Measurements from ENCODE around the gene LOX.

Gene LOX

GRCh38 chr5:122120493-122120892, 42.4 kb upstream of the LOX start:
- DNase-seq (ENCODE audit: low read depth) = no peak
- TF ChIP-seq, protein P1, sequence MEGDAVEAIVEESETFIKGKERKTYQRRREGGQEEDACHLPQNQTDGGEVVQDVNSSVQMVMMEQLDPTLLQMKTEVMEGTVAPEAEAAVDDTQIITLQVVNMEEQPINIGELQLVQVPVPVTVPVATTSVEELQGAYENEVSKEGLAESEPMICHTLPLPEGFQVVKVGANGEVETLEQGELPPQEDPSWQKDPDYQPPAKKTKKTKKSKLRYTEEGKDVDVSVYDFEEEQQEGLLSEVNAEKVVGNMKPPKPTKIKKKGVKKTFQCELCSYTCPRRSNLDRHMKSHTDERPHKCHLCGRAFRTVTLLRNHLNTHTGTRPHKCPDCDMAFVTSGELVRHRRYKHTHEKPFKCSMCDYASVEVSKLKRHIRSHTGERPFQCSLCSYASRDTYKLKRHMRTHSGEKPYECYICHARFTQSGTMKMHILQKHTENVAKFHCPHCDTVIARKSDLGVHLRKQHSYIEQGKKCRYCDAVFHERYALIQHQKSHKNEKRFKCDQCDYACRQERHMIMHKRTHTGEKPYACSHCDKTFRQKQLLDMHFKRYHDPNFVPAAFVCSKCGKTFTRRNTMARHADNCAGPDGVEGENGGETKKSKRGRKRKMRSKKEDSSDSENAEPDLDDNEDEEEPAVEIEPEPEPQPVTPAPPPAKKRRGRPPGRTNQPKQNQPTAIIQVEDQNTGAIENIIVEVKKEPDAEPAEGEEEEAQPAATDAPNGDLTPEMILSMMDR (IDR thresholded peaks at IDR 0.05; ENCODE audit: low read length, missing control alignments) = no peak
- H3K4me3 ChIP-seq (replicated peaks; ENCODE audit: low read depth, low read length) = no peak overlapping the region

GRCh38 chr5:122119205-122119604, 41.1 kb upstream of the LOX start:
- no peak overlapping the region for H3K4me3 ChIP-seq (replicated peaks; ENCODE audit: low read depth, low read length)
- TF ChIP-seq, protein P1 (IDR thresholded peaks at IDR 0.05; ENCODE audit: low read length, missing control alignments) = no peak

GRCh38 chr5:122118356-122118948, 40.4 kb upstream of the LOX start:
- TF ChIP-seq, protein P1 (IDR thresholded peaks at IDR 0.05; ENCODE audit: low read length, missing control alignments) = no peak
- DNase-seq (ENCODE audit: low read depth) = no peak
- no peak overlapping the region for H3K4me3 ChIP-seq (replicated peaks; ENCODE audit: low read depth, low read length)

More at GRCh38 chr5:122119205-122119604, 41.1 kb upstream of the LOX start:
- no peak for DNase-seq (ENCODE audit: low read depth)

DNA sequence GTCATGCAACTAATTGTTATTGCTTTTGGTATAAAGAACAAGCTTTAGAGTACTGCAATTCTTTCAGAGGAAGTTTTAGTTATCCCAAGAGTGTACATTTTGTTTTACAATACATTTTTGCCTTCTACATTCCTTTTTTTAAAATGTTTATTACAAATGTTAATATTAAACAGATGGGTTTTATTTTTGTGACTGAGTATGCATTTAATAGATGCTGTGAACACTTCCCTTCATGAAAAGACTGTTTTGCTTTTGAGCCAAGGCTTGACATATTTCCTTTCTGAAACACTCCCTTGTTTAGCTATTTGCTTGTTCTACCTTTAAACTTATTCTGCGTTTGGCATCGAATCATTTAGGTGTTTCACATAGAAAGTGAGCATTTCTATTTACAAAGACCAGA, 36.4 kb upstream of the LOX start:
- no peak overlapping the region for H3K4me3 ChIP-seq (replicated peaks; ENCODE audit: low read depth, low read length)
- DNase-seq (ENCODE audit: low read depth) = no peak
- TF ChIP-seq, protein P1 (IDR thresholded peaks at IDR 0.05; ENCODE audit: low read length, missing control alignments) = no peak

DNA sequence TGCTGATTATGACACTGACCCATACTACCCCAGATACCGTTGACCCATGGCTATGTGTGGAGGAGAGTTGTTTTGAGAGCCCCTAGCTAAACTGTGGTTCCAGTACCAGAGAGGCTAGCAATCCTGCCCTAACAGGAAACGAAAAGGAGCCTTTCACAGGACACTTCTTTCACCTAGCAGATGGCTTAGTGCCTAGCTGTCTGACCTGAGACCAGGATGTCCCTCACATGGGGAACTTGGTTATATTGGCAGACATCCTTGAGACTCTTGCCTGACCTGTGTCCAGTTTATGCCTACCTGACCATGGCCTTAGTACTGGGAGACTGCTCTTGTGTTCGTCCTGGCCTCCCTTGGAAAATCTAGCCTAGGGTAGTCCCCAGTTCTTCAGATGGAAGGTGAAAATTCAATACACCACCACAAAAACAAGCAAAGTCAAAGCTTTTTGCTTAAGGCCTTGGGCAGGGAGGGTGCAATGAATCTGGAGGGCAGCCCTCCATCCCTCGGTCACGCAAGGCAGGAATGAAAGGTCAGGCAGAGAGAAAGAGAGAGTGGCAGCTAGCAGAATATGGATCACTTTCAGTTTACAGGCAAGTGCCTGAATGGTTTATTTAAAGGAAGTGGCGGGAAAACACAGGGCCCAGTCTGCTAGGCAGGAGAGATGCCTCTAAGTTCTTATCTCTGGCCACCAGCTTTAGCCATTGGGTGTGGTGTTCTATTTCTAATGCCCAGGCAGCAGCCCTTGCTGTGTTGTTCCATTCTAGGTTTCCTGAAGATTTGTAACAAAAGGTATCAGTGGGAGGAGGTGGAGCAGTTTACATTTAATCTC, 34.9 kb upstream of the LOX start:
- H3K4me3 ChIP-seq (replicated peaks; ENCODE audit: low read depth, low read length) = no peak overlapping the region
- DNase-seq (ENCODE audit: low read depth) = no peak
- TF ChIP-seq, protein P1 (IDR thresholded peaks at IDR 0.05; ENCODE audit: low read length, missing control alignments) = no peak

GRCh38 chr5:122112063-122112462, 34.0 kb upstream of the LOX start:
- TF ChIP-seq, protein P1 (IDR thresholded peaks at IDR 0.05; ENCODE audit: low read length, missing control alignments) = no peak

More at GRCh38 chr5:122112063-122112462, 34.0 kb upstream of the LOX start:
- no peak for DNase-seq (ENCODE audit: low read depth)
- H3K4me3 ChIP-seq (replicated peaks; ENCODE audit: low read depth, low read length) = no peak overlapping the region
